ENCODE measurements around the gene TMEM242.

DNA sequence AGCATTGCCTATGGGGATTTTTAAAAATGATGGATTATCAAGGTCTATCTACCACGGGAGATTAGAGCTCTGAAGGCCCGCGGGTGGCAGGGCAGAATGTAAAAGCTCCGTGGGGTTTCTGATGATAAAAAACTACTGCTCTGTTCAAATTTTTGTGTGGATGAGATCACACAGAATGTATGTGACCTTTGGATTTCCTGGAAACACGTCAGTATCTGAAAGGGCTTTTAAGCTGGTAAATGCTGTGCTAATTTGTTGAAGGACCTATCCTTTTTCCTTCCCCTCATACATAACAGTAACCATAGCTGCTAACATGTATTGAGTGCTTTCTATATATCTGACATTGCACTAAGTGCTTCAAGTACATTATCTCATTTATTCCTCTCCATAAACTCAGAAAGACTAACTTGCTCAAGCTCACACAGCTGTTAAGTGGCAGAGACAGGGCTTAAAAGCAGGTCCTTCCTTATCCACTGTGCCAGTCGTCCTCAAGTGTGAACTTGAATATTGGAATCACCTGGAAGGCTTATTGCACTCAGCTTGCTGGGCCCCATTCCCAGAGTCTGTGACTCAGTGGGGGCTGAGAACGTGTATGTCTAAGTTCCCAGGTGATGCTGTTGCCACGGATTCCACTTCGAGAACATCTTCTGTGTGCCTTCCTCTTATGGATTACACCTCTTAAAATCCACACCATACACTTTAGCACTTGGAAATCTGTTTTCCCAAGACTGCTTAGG lies 1.9 kb upstream of the TMEM242 start:
- TF ChIP-seq, protein P1, sequence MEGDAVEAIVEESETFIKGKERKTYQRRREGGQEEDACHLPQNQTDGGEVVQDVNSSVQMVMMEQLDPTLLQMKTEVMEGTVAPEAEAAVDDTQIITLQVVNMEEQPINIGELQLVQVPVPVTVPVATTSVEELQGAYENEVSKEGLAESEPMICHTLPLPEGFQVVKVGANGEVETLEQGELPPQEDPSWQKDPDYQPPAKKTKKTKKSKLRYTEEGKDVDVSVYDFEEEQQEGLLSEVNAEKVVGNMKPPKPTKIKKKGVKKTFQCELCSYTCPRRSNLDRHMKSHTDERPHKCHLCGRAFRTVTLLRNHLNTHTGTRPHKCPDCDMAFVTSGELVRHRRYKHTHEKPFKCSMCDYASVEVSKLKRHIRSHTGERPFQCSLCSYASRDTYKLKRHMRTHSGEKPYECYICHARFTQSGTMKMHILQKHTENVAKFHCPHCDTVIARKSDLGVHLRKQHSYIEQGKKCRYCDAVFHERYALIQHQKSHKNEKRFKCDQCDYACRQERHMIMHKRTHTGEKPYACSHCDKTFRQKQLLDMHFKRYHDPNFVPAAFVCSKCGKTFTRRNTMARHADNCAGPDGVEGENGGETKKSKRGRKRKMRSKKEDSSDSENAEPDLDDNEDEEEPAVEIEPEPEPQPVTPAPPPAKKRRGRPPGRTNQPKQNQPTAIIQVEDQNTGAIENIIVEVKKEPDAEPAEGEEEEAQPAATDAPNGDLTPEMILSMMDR (IDR thresholded peaks at IDR 0.05) = no peak
- TF ChIP-seq TCF7 (CRISPR knock-in tag; IDR thresholded peaks at IDR 0.05; ENCODE audit: low read depth) (no peak), SP1 (CRISPR knock-in tag; conservative IDR thresholded peaks at IDR 0.05) (no peak), GRHL2 (CRISPR knock-in tag; IDR thresholded peaks at IDR 0.05; ENCODE audit: insufficient replicate concordance, severe bottlenecking) (no peak), ATF1 (CRISPR knock-in tag; IDR thresholded peaks at IDR 0.05) (no peak), USF1 (CRISPR knock-in tag; IDR thresholded peaks at IDR 0.05) (no peak), PRRX2 (CRISPR knock-in tag; IDR thresholded peaks at IDR 0.05) (no peak), ZSCAN18 (CRISPR knock-in tag; IDR thresholded peaks at IDR 0.05) (no peak), CREB1 (CRISPR knock-in tag; IDR thresholded peaks at IDR 0.05) (no peak), NR2C2 (CRISPR knock-in tag; IDR thresholded peaks at IDR 0.05) (no peak), ZNF232 (CRISPR knock-in tag; IDR thresholded peaks at IDR 0.05) (no peak), TEAD4 (CRISPR knock-in tag; IDR thresholded peaks at IDR 0.05) (no peak)
- TF ChIP-seq, protein P2, sequence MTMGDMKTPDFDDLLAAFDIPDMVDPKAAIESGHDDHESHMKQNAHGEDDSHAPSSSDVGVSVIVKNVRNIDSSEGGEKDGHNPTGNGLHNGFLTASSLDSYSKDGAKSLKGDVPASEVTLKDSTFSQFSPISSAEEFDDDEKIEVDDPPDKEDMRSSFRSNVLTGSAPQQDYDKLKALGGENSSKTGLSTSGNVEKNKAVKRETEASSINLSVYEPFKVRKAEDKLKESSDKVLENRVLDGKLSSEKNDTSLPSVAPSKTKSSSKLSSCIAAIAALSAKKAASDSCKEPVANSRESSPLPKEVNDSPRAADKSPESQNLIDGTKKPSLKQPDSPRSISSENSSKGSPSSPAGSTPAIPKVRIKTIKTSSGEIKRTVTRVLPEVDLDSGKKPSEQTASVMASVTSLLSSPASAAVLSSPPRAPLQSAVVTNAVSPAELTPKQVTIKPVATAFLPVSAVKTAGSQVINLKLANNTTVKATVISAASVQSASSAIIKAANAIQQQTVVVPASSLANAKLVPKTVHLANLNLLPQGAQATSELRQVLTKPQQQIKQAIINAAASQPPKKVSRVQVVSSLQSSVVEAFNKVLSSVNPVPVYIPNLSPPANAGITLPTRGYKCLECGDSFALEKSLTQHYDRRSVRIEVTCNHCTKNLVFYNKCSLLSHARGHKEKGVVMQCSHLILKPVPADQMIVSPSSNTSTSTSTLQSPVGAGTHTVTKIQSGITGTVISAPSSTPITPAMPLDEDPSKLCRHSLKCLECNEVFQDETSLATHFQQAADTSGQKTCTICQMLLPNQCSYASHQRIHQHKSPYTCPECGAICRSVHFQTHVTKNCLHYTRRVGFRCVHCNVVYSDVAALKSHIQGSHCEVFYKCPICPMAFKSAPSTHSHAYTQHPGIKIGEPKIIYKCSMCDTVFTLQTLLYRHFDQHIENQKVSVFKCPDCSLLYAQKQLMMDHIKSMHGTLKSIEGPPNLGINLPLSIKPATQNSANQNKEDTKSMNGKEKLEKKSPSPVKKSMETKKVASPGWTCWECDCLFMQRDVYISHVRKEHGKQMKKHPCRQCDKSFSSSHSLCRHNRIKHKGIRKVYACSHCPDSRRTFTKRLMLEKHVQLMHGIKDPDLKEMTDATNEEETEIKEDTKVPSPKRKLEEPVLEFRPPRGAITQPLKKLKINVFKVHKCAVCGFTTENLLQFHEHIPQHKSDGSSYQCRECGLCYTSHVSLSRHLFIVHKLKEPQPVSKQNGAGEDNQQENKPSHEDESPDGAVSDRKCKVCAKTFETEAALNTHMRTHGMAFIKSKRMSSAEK (CRISPR knock-in tag; IDR thresholded peaks at IDR 0.05; ENCODE audit: borderline replicate concordance) = no peak
- TF ChIP-seq, protein P3, sequence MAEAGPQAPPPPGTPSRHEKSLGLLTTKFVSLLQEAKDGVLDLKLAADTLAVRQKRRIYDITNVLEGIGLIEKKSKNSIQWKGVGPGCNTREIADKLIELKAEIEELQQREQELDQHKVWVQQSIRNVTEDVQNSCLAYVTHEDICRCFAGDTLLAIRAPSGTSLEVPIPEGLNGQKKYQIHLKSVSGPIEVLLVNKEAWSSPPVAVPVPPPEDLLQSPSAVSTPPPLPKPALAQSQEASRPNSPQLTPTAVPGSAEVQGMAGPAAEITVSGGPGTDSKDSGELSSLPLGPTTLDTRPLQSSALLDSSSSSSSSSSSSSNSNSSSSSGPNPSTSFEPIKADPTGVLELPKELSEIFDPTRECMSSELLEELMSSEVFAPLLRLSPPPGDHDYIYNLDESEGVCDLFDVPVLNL (CRISPR knock-in tag; IDR thresholded peaks at IDR 0.05; ENCODE audit: borderline replicate concordance, low read depth) = no peak
